ENCODE measurements around the gene KRTAP4-1.
"Not testable (repeated sequence)": the region's sequence is repeated elsewhere in the genome, so short reads cannot be mapped to it uniquely, and the experiment has no call there.

KRTAP4-1 gene

DNA sequence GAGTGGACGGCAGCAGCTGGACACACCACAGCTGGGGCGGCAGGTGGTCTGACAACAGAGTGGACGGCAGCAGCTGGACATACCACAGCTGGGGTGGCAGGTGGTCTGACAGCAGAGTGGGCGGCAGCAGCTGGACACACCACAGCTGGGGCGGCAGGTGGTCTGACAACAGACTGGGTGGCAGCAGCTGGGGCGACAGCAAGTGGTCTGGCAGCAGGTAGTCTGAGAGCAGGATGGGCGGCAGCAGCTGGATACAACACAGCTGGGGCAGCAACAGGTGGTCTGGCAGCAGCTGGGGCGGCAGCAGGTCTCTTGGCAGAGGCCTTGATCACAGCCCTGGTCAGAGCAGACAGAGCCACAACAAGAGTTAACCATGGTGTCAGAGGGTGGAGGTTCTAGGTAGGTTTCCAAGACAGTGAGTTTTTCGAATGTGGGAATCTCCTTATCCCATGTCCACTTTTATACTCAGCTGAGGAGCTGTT, at the start of gene KRTAP4-1:
Gene KRTAP4-1, minus strand, starts transcription at position 432 of the 482 bp plus-strand sequence. Its CDS starts 57 bp downstream, at position 375.
- CTCF ChIA-PET, result no interaction called here

GRCh38 chr17:41232399-41233105, 47.8 kb upstream of the KRTAP4-1 start, which contains the start of gene KRTAP9-3:
TSS of gene KRTAP9-3 (plus strand) at chr17:41232449. CDS start at chr17:41232502, 53 bp downstream.
- DNase-seq, CTCF ChIA-PET, H3K36me3 Mint-ChIP-seq, H3K27ac Mint-ChIP-seq, H3K4me1 Mint-ChIP-seq, H3K9me3 Mint-ChIP-seq, H3K4me3 Mint-ChIP-seq: not testable (repeated sequence)
- peaks cover 23% of the 10 kb centered on the region for H3K27me3 Mint-ChIP-seq

More for the DNA sequence above, at the start of gene KRTAP4-1:
- Mint-ChIP-seq H3K4me3 (no peak within 1 kb of the TSS), H3K4me1 (no peaks in the 10 kb centered on the region), H3K36me3 (no peaks in the 10 kb centered on the region), H3K27me3 (peaks cover 8% of the 10 kb centered on the region), H3K27ac (no peak within 1 kb of the TSS), H3K9me3 (no peaks in the 10 kb centered on the region)
- DNase-seq, result no peak

DNA sequence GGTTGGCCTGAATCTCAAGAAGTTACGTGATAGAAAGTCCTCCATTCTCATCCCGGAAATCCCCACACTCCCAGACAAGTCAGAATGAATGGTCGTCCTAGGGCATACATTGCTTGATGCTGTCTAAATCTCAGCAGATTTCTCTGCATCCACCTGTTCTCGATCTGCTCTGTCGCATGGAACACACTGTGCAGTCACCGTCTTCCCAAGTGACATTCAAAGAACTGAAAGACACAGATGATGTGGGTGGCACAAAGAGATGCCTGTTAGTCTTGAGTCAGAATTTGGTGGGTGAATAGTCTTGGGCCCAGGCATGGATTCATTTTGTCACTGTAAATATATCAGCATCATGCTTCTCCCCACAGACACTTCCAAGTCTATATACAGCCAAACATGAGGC, 47.0 kb upstream of the KRTAP4-1 start:
- Mint-ChIP-seq H3K36me3 (no peaks in the 10 kb centered on the region), H3K9me3 (no peaks in the 10 kb centered on the region), H3K4me3 (no peak overlapping the region), H3K4me1 (no peaks in the 10 kb centered on the region), H3K27ac (no peak overlapping the region), H3K27me3 (peaks cover 23% of the 10 kb centered on the region)
- CTCF ChIA-PET, result no interaction called here
- DNase-seq, result no peak

GRCh38 chr17:41230094-41230493, 45.4 kb upstream of the KRTAP4-1 start:
- Mint-ChIP-seq H3K27ac (no peak overlapping the region), H3K9me3 (no peaks in the 10 kb centered on the region), H3K27me3 (peaks cover 16% of the 10 kb centered on the region), H3K4me3 (no peak overlapping the region), H3K4me1 (no peaks in the 10 kb centered on the region), H3K36me3 (no peaks in the 10 kb centered on the region)
- CTCF ChIA-PET, result no interaction called here
- no peak for DNase-seq

- H3K27ac Mint-ChIP-seq, CTCF ChIA-PET, H3K4me1 Mint-ChIP-seq, H3K36me3 Mint-ChIP-seq, H3K9me3 Mint-ChIP-seq, H3K4me3 Mint-ChIP-seq, DNase-seq, H3K27me3 Mint-ChIP-seq: not testable (repeated sequence)
Observed at GRCh38 chr17:41226598-41227095, 41.9 kb upstream of the KRTAP4-1 start, which contains the start of gene KRTAP9-2. TSS of gene KRTAP9-2 (plus strand) at chr17:41226648. CDS start at chr17:41226655, 7 bp downstream.

DNA sequence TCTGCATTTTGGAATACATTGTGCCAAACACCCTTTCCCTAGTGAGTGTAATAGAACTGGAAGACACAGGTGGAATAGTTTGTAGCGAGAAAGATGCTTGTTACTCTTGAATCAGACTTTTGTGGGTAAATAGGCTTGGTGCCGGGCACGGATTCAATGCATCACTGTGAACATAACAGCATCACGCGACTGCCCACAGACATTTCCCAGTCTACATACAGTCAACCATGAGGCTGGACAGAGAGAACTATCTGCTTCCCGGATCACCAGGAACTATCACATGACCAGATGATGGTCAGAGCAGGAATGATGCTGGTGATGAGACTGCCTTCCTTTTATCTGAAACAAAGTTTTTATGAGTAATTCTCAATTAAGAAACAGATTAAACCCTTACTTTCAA, 41.3 kb upstream of the KRTAP4-1 start:
- no peaks in the 10 kb centered on the region for H3K36me3 Mint-ChIP-seq
- no peak for DNase-seq
- CTCF ChIA-PET, result no interaction called here
- H3K27ac Mint-ChIP-seq, result no peak overlapping the region
- H3K4me3 Mint-ChIP-seq, result no peak overlapping the region
- no peaks in the 10 kb centered on the region for H3K4me1 Mint-ChIP-seq
- peaks cover 5% of the 10 kb centered on the region for H3K27me3 Mint-ChIP-seq
- H3K9me3 Mint-ChIP-seq, result no peaks in the 10 kb centered on the region

- CTCF ChIA-PET, result no interaction called here
- Mint-ChIP-seq H3K4me1 (no peaks in the 10 kb centered on the region), H3K4me3 (no peak overlapping the region), H3K27me3 (peaks cover 4% of the 10 kb centered on the region), H3K36me3 (no peaks in the 10 kb centered on the region), H3K27ac (no peak overlapping the region), H3K9me3 (peaks cover 2% of the 10 kb centered on the region)
- DNase-seq, result no peak
Observed at GRCh38 chr17:41223821-41224220, 39.1 kb upstream of the KRTAP4-1 start.

- CTCF ChIA-PET, result no interaction called here
- H3K27me3 Mint-ChIP-seq, result peaks cover 11% of the 10 kb centered on the region
- no peaks in the 10 kb centered on the region for H3K36me3 Mint-ChIP-seq
- peaks cover 2% of the 10 kb centered on the region for H3K9me3 Mint-ChIP-seq
- H3K4me1 Mint-ChIP-seq, result no peaks in the 10 kb centered on the region
- H3K27ac Mint-ChIP-seq, result no peak overlapping the region
- no peak for DNase-seq
- H3K4me3 Mint-ChIP-seq, result no peak overlapping the region
Observed at GRCh38 chr17:41215681-41216080, 31.0 kb upstream of the KRTAP4-1 start.

DNA sequence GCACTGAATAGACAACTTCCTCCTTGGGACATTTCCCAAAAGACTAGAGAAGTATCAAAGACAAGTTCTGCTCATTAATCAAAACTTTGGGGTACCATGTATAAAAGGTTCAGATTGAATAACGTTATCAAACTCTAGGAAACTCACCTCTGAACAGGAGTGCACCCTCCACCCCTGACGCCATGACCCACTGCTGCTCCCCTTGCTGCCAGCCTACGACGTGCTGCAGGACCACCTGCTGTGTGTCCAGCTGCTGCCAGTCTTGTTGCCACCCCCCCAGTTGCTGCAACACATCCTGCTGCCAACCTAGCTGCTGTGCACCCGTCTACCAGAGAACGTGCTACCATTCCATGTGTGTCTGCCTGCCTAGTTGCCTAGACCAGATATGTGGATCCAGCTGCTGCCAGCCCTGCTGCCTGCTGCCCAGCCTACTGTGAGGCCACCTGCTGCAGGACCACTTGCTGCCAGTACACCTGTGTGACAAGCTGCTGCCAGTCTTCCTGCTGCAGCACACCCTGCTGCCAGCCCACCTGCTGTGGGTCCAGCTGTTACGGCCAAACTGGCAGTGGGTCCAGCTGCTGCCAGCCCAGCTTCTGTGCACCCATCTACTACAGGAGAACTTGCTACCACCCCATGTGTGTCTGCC, 27.9 kb upstream of the KRTAP4-1 start:
- Mint-ChIP-seq H3K4me3 (no peak overlapping the region), H3K27me3 (peaks cover 15% of the 10 kb centered on the region), H3K9me3 (no peaks in the 10 kb centered on the region), H3K4me1 (no peaks in the 10 kb centered on the region), H3K36me3 (no peaks in the 10 kb centered on the region), H3K27ac (no peak overlapping the region)
- CTCF ChIA-PET, result no interaction called here
- no peak for DNase-seq

DNA sequence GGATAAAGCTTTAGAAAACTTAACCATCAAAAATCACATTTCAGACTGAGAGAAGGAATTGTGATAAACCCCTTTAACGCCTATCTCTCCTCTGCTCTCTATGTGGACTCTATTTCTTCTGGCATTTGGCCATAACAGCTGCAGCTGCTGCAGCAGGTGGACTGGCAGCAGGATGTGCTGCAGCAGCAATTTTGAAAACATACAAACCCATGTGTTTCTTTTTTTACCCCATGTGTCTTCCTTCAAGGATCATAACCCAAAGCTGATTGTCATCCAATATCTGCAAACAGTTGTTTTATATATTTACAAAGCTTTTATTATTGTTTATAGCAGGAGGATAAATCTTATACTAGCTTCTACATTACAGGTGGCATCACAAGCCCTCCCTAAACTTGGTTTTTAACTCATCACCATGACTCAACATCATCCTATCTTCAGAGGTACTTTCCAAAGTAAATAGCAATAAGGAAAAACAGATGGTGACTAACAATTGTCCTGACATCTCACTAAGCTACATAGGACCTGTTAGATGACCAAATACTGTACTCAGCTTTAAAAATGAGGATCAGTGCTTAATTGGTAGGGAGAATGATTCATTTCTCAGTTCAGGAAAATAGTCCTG, 27.2 kb upstream of the KRTAP4-1 start:
- Mint-ChIP-seq H3K36me3 (no peaks in the 10 kb centered on the region), H3K4me3 (no peak overlapping the region), H3K27me3 (peaks cover 15% of the 10 kb centered on the region), H3K4me1 (no peaks in the 10 kb centered on the region), H3K9me3 (no peaks in the 10 kb centered on the region), H3K27ac (no peak overlapping the region)
- CTCF ChIA-PET, result interaction anchor here (0.7 kb wide), 1 partner anchor 262 kb away, joined by 3 read pairs; no protein-coding TSS in a partner anchor
- no peak for DNase-seq

DNA sequence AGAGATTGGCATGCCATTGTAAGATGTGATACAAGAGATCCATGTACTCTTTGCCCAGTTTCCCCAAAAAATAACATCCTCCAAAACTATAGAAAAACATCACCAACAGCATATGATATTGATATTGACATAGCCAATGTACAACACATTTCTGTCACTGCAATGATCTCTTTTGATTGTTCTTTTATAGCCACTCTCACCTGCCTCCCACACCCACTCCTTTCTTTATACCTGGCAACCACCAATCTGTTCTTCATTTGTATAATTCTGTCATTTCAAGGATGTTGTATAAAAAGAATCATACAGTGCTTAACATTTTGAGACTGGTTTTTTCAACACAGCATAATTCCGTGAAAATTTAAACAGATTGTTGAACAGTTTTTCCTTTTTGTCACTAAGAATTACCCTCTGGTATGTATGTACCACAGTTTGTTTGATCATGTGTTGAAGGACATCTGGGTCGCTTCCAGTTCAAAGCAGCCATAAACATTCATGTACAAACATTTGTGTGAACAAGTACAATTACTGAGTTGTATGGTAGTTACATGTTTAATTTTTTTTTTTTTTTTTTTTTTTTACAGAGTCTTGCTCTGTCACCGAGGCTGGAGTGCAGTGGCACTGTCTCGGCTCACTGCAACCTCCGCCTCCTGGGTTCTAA, 14.8 kb upstream of the KRTAP4-1 start:
- H3K9me3 Mint-ChIP-seq, result peaks cover 3% of the 10 kb centered on the region
- no peak overlapping the region for H3K4me3 Mint-ChIP-seq
- CTCF ChIA-PET, result no interaction called here
- no peaks in the 10 kb centered on the region for H3K27me3 Mint-ChIP-seq
- H3K4me1 Mint-ChIP-seq, result no peaks in the 10 kb centered on the region
- H3K27ac Mint-ChIP-seq, result no peak overlapping the region
- no peak for DNase-seq
- no peaks in the 10 kb centered on the region for H3K36me3 Mint-ChIP-seq

GRCh38 chr17:41196068-41196467, 11.4 kb upstream of the KRTAP4-1 start:
- DNase-seq, result no peak
- CTCF ChIA-PET, result no interaction called here
- no peak overlapping the region for H3K27ac Mint-ChIP-seq
- peaks cover 3% of the 10 kb centered on the region for H3K9me3 Mint-ChIP-seq
- H3K4me1 Mint-ChIP-seq, result no peaks in the 10 kb centered on the region
- H3K4me3 Mint-ChIP-seq, result no peak overlapping the region
- H3K27me3 Mint-ChIP-seq, result no peaks in the 10 kb centered on the region
- no peaks in the 10 kb centered on the region for H3K36me3 Mint-ChIP-seq

- CTCF ChIA-PET, result no interaction called here
- no peaks in the 10 kb centered on the region for H3K9me3 Mint-ChIP-seq
- no peak for DNase-seq
Observed at GRCh38 chr17:41190328-41190727, 5.6 kb upstream of the KRTAP4-1 start.

DNA sequence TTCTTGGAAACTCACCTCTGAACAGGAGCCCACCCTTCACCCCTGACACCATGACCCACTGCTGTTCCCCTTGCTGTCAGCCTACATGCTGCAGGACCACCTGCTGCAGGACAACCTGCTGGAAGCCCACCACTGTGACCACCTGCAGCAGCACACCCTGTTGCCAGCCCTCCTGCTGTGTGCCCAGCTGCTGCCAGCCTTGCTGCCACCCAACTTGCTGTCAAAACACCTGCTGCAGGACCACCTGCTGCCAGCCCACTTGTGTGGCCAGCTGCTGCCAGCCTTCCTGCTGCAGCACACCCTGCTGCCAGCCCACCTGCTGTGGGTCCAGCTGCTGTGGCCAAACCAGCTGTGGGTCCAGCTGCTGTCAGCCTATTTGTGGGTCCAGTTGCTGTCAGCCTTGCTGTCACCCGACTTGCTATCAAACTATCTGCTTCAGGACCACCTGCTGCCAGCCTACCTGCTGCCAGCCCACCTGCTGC, 5.2 kb upstream of the KRTAP4-1 start, which contains the start of gene KRTAP9-1:
Gene KRTAP9-1, plus strand, starts transcription at position 51 of the 482 bp plus-strand sequence. Its CDS starts 0 bp downstream, at position 51.
- H3K27me3 Mint-ChIP-seq, H3K36me3 Mint-ChIP-seq, H3K9me3 Mint-ChIP-seq, H3K4me3 Mint-ChIP-seq, H3K4me1 Mint-ChIP-seq, H3K27ac Mint-ChIP-seq, DNase-seq, CTCF ChIA-PET: not testable (repeated sequence)

More at GRCh38 chr17:41190328-41190727, 5.6 kb upstream of the KRTAP4-1 start:
- Mint-ChIP-seq H3K36me3 (no peaks in the 10 kb centered on the region), H3K27ac (no peak overlapping the region), H3K4me3 (no peak overlapping the region), H3K27me3 (peaks cover 8% of the 10 kb centered on the region), H3K4me1 (no peaks in the 10 kb centered on the region)

Measured in activated naive CD4-positive, alpha-beta T cell treated with anti-CD3 and anti-CD28 coated beads, Interleukin-2, amount 10 ng/mL, durations not matched to agents 7 days and 5 days (primary cell).